Right hindlimb (tissue), 1 donor: Measurements from ENCODE around the gene PTPRS.
A peak's percentile ranks its signal among the peaks of the same experiment; 100 is the strongest.
"Not testable (repeated sequence)": the region's sequence is repeated elsewhere in the genome, so short reads cannot be mapped to it uniquely, and the experiment has no call there.

Experiments used
- DNase-seq: peaks from one replicate; pipeline ENCODE4 v3.0.0-alpha.2; 2018

The PTPRS gene

DNA sequence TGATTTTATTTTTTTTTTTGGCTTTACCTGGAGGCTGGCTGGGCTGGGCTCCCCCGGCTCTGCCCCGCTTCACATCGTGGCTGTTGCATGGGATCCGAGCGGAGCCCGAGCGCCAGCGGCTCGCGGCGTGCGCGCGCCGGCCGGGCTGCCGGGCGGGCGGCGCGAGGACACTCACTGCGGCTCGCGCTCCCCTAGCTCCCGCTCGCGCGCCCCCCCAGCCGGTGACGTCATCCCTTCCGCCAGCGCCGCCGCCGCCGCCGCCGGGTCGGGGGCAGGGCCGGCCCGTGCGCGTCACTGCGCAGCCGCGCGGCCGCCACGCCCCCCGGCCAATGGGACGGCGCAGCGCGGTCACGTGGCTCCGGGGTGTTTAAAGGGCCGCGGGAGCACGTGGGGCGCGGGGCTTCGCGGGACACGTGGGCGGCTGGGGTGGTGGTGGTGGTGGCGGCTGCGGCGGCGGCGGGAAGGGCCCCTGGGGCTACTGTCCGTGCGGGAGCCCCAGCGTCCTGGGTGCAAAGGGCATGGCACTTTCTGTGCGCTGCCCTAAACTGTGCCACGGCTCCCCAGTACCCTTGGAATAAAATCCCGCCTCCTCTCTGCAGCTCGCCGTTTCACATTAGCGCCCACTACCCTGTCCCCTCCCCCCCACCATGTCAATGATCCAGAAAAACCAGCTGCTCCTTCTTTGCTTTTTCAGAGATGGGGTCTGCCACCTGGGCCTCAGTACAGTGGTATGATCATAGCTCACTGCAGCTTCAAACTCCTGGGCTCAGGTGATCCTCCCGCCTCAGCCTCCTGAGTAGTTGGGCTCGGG, at the start of gene PTPRS:
TSS of gene PTPRS (minus strand) at position 176 of the 811 bp plus-strand sequence. CDS start 54,672 bp downstream, outside the sequence.
- peak; percentile 88 for DNase-seq

DNA sequence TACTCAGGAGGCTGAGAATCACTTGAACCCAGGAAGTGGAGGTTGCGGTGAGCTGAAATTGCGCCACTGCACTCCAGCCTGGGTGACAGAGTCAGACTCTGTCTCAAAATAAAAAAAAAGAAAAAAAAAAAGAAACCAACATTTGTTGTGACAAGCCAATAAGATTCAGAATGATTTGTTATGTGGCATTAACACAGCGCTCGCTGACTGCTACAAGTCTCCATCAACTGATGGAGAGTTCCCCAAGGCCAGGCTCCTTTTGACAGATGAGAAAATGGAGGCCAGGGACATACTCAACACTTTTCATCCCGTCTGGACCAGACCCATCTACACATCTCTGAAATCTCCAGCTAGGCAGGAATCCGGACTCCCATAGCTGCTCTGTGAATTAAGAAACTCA, 48.7 kb upstream of the PTPRS start:
- no peak for DNase-seq

DNA sequence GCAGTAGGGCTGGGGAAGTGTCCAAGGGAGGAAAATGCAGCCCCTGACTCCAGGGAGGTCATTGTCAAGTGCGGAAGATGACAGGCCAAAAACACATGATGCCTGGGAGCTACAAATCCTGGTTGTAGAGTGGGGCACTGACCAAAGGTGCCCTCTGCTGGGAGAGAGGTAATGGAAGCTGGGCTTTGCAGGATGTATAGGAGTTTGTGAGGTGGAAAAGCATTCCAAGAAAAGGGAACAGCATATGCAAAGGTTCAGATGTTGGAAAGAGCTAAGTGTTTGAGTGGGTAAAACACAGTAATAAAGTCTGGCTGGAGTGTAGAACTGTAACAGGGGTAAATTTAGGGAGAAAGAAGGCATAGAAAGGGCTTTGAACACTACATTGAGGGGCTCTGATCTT, 46.9 kb upstream of the PTPRS start:
- DNase-seq: no peak

DNA sequence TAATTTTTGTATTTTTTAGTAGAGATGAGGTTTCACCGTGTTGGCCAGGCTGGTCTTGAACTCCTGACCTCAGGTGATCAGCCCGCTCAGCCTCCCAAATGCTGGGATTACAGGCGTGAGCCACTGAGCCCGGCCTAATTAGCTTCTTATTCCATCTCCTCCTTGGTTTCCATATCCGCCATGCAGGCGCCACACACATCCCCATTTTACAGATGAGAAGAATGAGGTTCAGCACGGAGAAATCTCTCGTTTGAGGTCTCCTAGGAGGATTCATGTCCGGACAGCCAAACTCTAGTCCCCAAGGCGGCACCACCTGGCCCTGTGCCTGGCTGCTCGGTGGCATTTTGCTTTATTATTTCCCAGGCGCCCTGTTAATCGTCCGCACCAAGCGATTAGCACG, 46.2 kb upstream of the PTPRS start:
- DNase-seq: no peak

DNA sequence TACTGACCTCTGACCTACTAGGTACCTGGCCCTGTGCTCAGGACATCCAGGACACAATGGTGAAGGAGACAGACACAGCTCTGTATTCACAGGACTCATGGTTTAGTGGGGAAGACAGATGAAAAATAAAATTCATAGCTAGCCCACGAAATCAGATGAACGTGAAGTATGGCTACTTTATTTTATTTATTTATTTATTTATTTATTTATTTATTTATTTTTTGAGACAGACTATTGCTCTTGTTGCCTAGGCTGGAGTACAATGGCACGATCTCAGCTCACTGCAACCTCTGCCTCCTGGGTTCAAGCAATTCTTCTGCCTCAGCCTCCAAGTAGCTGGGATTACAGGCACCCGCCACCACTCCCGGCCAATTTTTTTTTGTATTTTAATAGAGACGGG, 40.6 kb upstream of the PTPRS start:
- DNase-seq: not testable (repeated sequence)

DNA sequence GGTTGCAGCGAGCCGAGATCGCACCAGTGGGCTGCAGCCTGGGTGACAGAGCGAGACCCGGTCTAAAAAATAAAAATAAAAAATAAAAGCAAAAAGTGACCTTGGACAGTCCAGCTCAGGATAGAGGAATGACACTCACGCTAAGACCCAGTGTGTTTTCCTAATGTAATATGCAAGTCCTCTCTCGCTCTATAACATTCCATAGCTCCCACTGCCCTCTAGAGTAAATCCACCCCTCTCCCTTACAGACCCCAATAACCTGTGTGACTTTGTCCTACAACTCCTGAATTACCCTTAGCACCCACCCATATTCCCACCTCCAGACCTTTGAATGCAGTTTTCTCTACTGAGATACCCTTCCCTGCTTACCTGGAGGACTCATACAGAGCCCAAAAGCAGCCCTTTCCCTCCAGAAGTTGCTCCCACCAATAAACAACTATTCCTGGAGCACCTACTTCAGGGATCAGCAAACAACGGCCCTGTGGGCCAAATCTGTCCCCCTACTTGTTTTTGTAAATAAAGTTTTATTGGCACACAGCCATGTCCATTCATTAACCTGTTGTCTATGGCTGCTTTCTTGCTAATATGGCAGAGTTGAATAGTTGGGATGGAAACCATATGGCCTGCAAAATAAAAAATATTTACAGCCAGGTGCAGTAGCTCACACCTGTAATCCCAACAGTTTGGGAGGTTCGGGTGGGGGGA, 39.8 kb upstream of the PTPRS start:
- DNase-seq: no peak

DNA sequence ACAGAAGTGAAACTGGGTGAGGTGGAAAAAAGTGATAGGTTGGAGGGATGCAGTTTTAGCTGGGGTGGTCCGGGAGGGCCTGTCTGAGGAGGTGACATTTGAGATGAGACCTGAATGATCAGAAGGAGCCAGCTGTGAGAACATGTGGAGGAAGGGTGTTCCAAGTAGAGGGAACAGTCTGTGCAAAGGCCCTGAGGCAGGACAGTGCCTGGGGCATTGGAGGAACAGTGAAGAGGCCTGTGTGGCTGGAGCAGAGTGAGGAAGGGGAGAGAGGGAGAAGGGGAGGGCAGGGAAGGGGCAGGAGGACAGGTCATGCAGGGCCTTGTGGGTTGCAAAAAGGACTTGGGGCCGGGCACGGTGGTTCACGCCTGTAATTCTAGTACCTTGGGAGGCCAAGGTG, 36.3 kb upstream of the PTPRS start:
- DNase-seq: no peak

DNA sequence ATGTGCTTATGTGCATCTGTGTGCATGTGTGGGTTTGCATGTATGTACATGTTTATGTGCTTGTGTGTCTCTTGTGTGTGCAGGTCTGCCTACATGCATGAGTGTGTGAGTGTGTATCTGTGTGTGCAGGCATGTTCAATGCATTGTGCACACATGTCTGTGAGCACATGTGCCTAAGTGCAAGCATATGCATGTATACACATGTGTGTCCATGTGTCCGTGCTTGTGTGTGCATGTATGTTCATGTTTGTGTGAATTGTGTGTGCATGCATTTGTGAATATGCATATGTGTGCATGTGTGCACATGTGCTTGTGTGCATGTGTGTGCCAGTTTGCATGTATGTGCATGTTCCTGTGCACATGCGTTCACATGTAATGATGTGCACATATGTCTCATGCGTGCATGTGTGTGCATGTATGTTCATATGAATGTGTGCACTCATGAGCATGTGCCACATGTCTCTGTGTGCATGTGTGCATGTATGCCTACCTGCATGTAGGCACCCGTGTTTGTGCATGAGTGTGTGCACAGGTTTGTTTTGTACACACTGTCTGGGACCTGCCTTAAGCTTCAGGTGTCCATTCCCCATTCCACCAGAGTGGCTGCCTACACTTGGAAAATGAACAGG, 32.1 kb upstream of the PTPRS start:
- no peak for DNase-seq

DNA sequence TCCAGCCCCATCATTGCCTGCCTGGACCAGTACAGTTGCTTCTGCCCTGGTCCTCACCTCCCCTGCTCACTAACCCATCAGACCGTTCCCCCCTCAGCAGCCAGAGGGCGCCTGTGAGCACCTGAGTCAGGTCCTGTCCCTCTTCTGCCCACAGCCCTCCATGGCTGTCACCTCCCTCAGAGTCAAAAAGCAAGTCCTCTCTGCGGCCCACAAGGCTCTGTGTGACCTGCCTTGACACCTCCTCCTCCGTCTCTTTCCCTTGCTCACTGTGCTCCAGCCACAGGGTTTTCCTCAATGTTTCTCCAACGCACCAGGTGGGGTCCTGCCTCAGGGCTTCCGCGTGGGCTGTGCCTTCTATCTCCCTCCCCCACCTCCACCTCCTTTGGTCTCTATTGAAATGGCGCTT, 29.4 kb upstream of the PTPRS start:
- no peak for DNase-seq

DNA sequence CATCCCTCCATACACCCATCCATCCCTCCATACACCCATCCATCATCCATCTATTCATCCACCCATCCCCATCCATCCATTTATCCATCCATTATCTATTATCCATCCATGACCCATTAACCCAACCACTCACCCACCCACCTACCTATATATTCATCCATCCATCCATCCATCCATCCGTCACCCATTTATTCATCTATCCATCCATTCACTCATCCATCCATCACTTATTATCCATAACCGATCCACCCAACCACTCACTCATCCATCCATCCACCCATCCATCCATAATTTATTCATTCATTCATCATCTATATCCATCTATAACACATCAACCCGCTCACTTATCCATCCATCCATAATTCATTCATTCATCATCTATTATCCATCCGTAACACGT, 28.7 kb upstream of the PTPRS start:
- no peak for DNase-seq

DNA sequence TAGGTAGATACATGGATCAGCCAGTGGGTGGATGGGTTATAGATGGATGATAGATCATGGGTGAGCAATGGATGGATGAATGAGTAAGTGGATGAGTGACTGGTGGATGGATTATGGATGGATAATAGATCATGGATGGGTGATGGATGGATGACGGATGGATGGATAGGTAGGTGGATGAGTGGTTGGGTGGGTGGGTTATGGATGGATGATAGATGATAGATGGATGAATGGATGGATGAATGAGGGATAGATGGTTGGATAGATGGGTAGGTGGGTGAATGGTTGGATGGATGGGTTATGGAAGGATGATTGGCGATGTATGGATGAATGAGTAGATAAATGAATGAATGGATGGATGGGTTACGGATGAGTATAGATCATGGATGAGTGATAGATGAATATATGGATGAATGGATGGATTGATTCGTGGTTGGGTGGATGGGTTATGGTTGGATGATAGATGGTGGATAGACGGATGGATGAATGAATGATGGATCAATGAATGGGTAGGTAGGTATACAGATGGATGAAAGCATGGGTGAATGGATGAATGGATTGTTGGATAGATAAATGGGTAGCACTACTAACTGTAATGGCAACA, 27.0 kb upstream of the PTPRS start:
- DNase-seq: no peak

DNA sequence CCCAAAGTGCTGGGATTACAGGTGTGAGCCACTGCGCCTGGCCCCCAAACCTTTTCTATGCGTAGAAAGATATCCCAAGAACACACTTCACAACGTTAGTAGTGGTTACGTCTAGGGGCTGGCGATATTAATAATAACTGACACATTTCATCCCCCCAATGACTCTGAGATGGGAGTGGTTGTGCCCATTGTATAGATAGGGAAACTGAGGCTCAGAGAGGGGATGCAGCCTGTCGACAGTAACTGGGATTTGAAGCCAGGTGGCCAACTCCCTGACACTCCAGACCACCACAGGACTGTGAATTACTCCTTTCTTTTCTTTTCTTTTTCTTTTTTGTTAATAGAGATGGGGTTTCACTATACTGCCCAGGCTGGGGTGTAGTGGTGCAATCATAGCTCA, 25.3 kb upstream of the PTPRS start:
- no peak for DNase-seq

DNA sequence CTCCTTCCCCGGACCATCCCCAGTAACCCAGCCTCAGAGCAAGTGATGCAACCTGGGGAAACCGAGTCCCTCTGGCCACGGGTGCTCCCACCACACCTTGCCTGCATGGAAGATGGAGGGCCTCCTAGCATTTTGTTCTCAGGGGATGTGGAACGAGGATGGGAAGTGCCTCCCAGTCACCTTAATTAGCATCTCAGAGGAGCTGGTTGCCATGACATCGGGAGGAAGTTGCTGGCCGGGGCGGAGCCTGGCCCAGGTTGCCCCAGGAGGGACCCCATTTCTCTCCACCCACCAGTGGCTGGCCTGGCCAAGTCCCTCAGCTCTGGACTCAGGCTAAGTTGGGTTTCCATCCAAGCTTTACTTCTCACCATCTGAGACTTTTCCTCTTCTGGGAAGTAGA, 24.1 kb upstream of the PTPRS start:
- no peak for DNase-seq

DNA sequence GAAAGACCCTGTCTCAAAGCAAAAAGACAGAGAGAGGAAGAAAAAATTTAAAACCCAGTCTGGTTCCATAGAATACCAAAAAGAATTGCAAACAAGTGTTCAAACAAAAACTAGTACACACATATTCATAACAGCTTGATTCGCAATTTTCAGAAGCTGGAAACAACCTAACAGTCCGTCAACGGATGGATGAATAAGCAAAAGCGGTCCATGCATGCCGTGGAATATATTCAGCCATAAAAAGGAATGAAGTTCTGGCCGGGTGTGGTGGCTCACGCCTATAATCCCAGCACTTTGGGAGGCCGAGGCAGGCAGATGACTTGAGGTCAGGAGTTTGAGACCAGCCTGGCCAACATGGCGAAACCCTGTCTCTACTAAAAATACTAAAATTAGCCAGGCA, 21.2 kb upstream of the PTPRS start:
- not testable (repeated sequence) for DNase-seq

DNA sequence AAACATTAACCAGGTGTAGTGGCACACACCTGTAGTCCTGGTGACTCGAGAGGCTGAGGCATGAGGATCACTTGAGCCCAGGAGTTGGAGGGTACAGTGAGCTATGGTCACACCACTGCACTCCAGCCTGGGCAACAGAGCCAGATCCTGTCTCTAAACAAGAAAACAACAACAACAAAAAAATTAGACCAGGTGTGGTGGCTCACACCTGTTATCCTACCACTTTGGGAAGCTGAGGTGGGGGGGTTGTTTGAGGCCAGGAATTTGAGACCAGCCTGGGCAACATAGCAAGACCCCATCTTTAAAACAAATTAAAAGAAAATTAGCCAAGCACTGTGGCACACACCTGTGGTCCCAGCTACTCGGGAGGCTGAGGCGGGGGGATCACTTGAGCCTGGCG, 20.8 kb upstream of the PTPRS start:
- no peak for DNase-seq

DNA sequence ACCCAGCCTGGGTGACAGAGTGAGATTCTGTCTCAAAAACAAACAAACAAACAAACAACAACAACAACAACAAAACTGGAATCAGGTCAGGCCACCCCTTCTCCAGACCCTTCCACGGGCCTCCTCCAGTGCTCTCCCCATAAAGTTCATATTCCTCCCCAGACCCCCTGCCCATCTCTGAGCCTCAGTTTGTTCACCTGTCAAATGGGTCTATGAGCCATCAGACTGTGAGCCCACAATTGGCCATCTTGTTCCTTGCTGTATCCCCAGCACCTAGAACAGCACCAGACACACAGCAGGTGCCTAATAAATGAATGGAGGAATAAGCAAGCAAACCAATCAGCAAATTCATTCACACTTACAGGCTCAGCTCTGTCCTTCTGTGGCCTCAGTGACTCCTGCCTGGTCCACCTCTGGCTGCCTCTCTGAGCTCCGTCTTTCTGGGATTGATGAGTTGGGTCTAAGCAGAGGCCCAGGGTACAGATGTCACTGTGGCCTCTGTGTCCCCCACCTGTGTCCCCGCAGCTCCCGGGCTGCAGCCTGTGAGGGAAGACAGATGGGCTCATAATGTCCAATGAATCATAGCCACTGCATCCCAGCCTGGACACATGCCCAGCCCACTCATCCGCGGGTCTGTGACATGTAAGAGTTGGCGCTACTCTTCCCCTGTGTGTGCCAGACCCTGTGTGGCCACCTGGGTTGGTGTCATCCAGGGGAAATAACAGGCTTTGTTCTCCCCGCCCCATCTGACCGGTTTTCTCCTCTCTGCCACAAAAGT, 19.6 kb upstream of the PTPRS start:
- no peak for DNase-seq

DNA sequence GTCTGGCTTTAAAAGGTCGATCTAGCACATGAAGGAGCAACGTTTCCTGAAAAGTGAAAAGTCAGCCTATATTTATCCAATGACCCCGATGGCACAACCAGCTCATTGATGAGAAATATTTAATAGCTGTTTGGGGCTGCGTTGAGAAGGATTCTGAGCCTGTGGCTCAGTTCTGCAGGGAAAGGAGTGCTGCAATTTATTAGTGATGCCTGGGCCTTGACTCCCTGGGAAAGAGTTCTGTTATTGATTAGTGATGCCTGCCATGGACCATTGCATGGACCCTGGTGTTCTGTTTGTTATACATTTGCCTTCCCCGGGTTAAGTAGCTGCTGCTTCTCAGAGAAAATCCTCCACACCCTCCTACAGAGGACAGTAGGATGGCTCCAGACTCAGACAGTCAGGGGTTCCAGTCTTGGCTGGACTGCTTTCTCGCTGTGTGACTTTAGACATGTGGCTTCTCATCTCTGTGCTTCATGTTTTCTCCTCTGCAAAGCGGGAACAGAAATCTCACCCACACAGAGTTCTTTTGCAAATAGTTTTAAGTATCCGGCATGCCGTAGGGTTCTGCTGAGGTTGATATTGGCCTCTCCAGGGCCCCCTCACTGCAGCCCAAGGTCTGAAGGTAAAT, 17.7 kb upstream of the PTPRS start:
- no peak for DNase-seq

DNA sequence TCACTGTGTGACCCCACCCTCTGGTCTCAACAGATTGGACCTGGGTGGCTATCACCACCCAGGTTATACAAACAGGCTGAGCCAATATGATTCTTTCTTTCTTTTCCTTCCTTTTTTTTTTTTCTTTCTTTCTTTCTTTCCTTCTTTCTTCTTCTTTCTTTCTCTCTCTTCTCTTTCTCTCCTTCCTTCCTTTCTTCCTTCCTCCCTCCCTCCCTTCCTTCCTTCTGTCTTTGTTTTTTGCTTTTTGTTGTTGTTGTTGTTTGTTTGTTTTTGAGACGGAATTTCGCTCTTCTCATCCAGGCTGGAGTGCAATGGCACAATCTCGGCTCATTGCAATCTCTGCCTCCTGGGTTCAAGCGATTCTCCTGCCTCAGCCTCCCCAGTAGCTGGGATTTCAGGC, 17.0 kb upstream of the PTPRS start:
- DNase-seq: no peak

DNA sequence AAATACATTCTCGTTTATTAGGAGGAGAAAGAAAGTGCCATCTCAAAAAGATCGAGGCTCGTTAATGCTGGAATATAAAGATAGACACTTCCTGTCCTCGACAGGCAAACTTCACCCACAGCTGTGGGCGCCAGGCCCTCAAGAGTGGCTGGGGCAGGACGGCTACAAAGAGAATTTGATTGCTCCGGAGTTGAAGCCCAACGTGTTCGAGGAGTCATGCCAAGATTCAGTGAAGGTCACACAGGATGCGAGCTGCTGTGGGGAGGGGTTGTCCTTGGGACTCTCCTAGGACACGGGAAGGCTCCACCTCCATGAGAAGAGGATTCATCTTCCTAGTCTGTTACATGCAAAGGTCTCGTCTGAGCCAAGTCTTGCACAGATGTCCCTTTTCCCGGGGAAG, 16.3 kb upstream of the PTPRS start:
- DNase-seq: no peak

DNA sequence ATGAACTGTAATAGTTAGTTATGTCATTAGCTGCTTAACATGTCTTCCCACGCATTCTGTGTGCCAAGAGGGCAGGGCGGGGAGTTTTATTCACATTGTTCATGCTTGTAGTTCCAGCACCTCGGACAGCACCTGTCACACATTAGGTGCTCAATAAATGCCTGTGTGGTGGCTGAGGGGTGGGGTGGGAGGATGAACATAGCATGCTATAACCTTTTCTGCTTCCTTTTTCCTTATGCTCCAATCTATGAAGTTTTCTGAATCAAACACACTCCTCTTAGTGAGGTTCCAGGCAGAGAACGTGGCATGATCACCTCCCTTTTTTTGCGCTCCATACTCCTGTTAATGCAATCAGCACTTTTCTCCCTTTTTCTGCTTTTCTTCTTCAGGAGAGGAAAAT, 15.8 kb upstream of the PTPRS start:
- DNase-seq: no peak

DNA sequence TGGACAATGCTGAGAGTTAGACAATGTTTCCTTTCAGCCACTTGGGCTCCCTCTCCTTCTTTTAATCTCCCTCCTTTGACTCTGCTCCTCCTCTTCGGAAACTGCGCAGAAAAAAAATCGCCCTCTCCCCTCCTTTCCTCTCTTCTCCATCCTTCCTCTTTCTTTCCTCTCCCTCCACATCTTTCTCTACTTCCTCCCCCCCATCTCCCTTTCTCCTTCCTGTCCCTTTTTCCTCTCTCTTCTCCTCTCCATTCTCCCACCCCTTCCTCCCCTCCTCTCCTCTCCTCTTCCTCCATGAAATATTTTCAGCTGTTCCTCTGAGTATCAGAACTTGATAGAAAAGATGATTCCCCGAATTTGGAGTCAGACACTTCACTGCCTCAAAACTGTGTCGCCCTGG, 15.1 kb upstream of the PTPRS start:
- no peak for DNase-seq

DNA sequence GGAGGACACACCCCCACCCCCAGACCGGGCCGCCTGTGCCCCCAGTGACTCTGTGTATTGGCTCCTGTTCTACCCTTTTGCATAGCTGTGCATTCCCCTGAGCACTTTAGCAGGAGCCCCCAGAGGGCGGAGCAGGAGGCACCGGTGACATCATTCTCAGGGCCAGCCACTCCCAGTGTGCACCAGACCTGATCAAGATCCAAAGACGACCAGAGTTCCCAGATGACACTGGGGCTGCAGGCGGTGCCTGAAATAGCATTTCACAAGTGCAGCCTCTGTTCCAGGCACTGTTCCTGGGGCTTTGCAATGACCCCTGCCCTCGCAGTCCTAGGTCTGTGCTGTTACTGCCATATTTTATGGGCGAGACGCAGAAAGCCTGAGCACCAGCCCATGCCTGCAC, 14.5 kb upstream of the PTPRS start:
- DNase-seq: no peak
